AG04449 (cell line): ENCODE results near the gene WDR70.

ENCODE experiments used
- CTCF ChIA-PET: fragments of 350-600 bp; formaldehyde crosslinking; extraction: SDS; loops from one replicate; lab custom pipeline; 2021; ENCODE audit warnings: antibody characterized with exemption; lab: Yijun Ruan, JAX
- POLR2A ChIA-PET: fragments of 400-600, 350-600 bp; formaldehyde crosslinking; extraction: SDS; loops from one replicate; lab custom pipeline; 2020; ENCODE audit warnings: antibody characterized with exemption, inconsistent platforms; lab: Yijun Ruan, JAX
- DNase-seq: peaks from one replicate; pipeline ENCODE4 v3.0.0-alpha.2; 2010; ENCODE audit warnings: low read depth, low spot score
- H3K4me3 ChIP-seq: 2 replicates; pipeline ENCODE4 v1.5.1; 2011; ENCODE audit warnings: low read depth, mild to moderate bottlenecking, control low read depth, low read length
- CTCF ChIP-seq: IDR thresholded peaks from one replicate; pipeline ENCODE4 v1.5.1; 2011; ENCODE audit warnings: mild to moderate bottlenecking, moderate library complexity, low read length, control low read depth, inconsistent platforms; ENCODE audit not compliant: insufficient read depth; ENCODE audit errors: missing control alignments

WDR70 gene

GRCh38 chr5:37737326-37738056 is 358.4 kb downstream of the WDR70 start:
- CTCF ChIA-PET: interaction anchor here (0.9 to 11.6 kb wide), 7 partner anchors 13 to 325 kb away, joined by 3 to 107 read pairs (median 4); no protein-coding TSS in a partner anchor

GRCh38 chr5:37738057-37738691 is 359.1 kb downstream of the WDR70 start:
- POLR2A ChIA-PET: interaction anchor here (1.0 to 2.9 kb wide), 9 partner anchors 13 to 101 kb away, joined by 3 to 21 read pairs (median 8); no protein-coding TSS in a partner anchor
- TF ChIP-seq CTCF: no peak
- peak; percentile 85 for DNase-seq
- no peak overlapping the region for H3K4me3 ChIP-seq
- CTCF ChIA-PET: interaction anchor here (0.7 to 11.6 kb wide), 9 partner anchors 13 to 455 kb away, joined by 3 to 107 read pairs (median 4); no protein-coding TSS in a partner anchor

More at GRCh38 chr5:37737326-37738056, 358.4 kb downstream of the WDR70 start:
- no peak overlapping the region for H3K4me3 ChIP-seq
- TF ChIP-seq CTCF: no peak
- POLR2A ChIA-PET: interaction anchor here (1.0 to 1.8 kb wide), 7 partner anchors 13 to 101 kb away, joined by 3 to 12 read pairs (median 5); no protein-coding TSS in a partner anchor
- no peak for DNase-seq

GRCh38 chr5:37738865-37739488 is 359.9 kb downstream of the WDR70 start:
- no peak for TF ChIP-seq CTCF
- ChIA-PET CTCF (interaction anchor here (0.7 to 11.6 kb wide), 9 partner anchors 9 to 454 kb away, joined by 3 to 107 read pairs (median 5); no protein-coding TSS in a partner anchor), POLR2A (interaction anchor here (1.1 to 2.9 kb wide), 7 partner anchors 16 to 100 kb away, joined by 3 to 21 read pairs (median 10); no protein-coding TSS in a partner anchor)
- H3K4me3 ChIP-seq: no peak overlapping the region
- no peak for DNase-seq

- no peak overlapping the region for H3K4me3 ChIP-seq
- no peak for DNase-seq
- no peak for TF ChIP-seq CTCF
- CTCF ChIA-PET: interaction anchor here (0.8 to 11.6 kb wide), 11 partner anchors 10 to 453 kb away, joined by 3 to 107 read pairs (median 5); no protein-coding TSS in a partner anchor
- POLR2A ChIA-PET: interaction anchor here (0.7 to 2.9 kb wide), 8 partner anchors 13 to 81 kb away, joined by 3 to 21 read pairs (median 4); no protein-coding TSS in a partner anchor
Measured at GRCh38 chr5:37739817-37740261, 360.7 kb downstream of the WDR70 start.

- no peak for DNase-seq
- H3K4me3 ChIP-seq: no peak overlapping the region
- POLR2A ChIA-PET: interaction anchor here (0.7 to 2.9 kb wide), 9 partner anchors 13 to 81 kb away, joined by 3 to 21 read pairs (median 4); no protein-coding TSS in a partner anchor
- CTCF ChIA-PET: interaction anchor here (0.8 to 11.6 kb wide), 12 partner anchors 10 to 328 kb away, joined by 3 to 107 read pairs (median 4); no protein-coding TSS in a partner anchor
- no peak for TF ChIP-seq CTCF
Measured at GRCh38 chr5:37740331-37741066, 361.4 kb downstream of the WDR70 start.
